GM23338 (cell line): ENCODE results near the gene HK2. TPM values are rescaled to one million over a fixed set of nuclear protein-coding genes. Genes with fewer than 3 reads are reported as not detected.

Experiments
- ATAC-seq: fragments of 200-7000 bp; cut with Tn5 transposase; 3 replicates; pipeline ENCODE4 v1.9.1; 2020
- DNase-seq: peaks from one replicate; pipeline ENCODE4 v3.0.0-alpha.2; 2015; ENCODE audit warnings: low spot score
- H2AFZ ChIP-seq: fragments of 200-600 bp; sonication (generic); 2 replicates; pipeline ENCODE4 v1.8.0; 2016; ENCODE audit warnings: antibody characterized with exemption, mild to moderate bottlenecking, moderate library complexity
- H3F3A ChIP-seq: fragments of 200-600 bp; sonication (generic); replicated peaks from 2 replicates; pipeline ENCODE4 v1.8.0; 2017; ENCODE audit warnings: antibody characterized with exemption, mixed run types, low read depth
- H3K27ac ChIP-seq: fragments of 200-600 bp; sonication (generic); 2 replicates; pipeline ENCODE4 v1.6.1; 2016; ENCODE audit warnings: low read depth
- H3K27me3 ChIP-seq: fragments of 200-600 bp; sonication (generic); 2 replicates; pipeline ENCODE4 v1.8.0; 2016; ENCODE audit warnings: mild to moderate bottlenecking, mixed run types, moderate library complexity; ENCODE audit not compliant: insufficient read depth
- H3K36me3 ChIP-seq: fragments of 200-600 bp; sonication (generic); 2 replicates; pipeline ENCODE4 v1.8.0; 2016; ENCODE audit warnings: mild to moderate bottlenecking; ENCODE audit not compliant: insufficient read depth
- H3K4me1 ChIP-seq: fragments of 200-600 bp; sonication (generic); 2 replicates; pipeline ENCODE4 v1.8.0; 2016; ENCODE audit warnings: mild to moderate bottlenecking, moderate library complexity; ENCODE audit not compliant: insufficient read depth
- H3K4me2 ChIP-seq: fragments of 200-600 bp; sonication (generic); 2 replicates; pipeline ENCODE4 v1.7.1; 2017; ENCODE audit warnings: mixed run types
- H3K4me3 ChIP-seq: fragments of 200-600 bp; sonication (generic); 2 replicates; pipeline ENCODE4 v1.6.1; 2016; ENCODE audit warnings: mixed run types
- H3K79me2 ChIP-seq: fragments of 200-600 bp; sonication (generic); replicated peaks from 2 replicates; pipeline ENCODE4 v1.8.0; 2017; ENCODE audit warnings: mild to moderate bottlenecking; ENCODE audit not compliant: insufficient read depth
- H3K9me2 ChIP-seq: fragments of 200-600 bp; sonication (generic); 2 replicates; pipeline ENCODE4 v1.8.0; 2017; ENCODE audit not compliant: insufficient read depth
- H4K20me1 ChIP-seq: fragments of 200-600 bp; sonication (generic); replicated peaks from 2 replicates; pipeline ENCODE4 v1.8.0; 2017; ENCODE audit warnings: mild to moderate bottlenecking; ENCODE audit not compliant: insufficient read depth
- H3K27ac Mint-ChIP-seq: 2 replicates; pipeline ENCODE4 v1.8.0; 2020; ENCODE audit warnings: inconsistent platforms, mild to moderate bottlenecking, moderate library complexity, mixed read lengths
- H3K27me3 Mint-ChIP-seq: 3 replicates; pipeline ENCODE4 v1.8.0; 2022; ENCODE audit warnings: low read depth, mild to moderate bottlenecking, moderate library complexity, mixed read lengths, inconsistent platforms; ENCODE audit not compliant: insufficient read depth, poor library complexity
- H3K36me3 Mint-ChIP-seq: 3 replicates; pipeline ENCODE4 v1.8.0; 2021; ENCODE audit warnings: low read depth, mild to moderate bottlenecking, inconsistent platforms, moderate library complexity, mixed read lengths
- H3K4me1 Mint-ChIP-seq: 3 replicates; pipeline ENCODE4 v1.8.0; 2020; ENCODE audit warnings: mild to moderate bottlenecking, inconsistent platforms, mixed read lengths
- H3K4me3 Mint-ChIP-seq: 3 replicates; pipeline ENCODE4 v1.8.0; 2021; ENCODE audit warnings: moderate library complexity, mild to moderate bottlenecking, inconsistent platforms, mixed read lengths
- H3K9me3 Mint-ChIP-seq: 3 replicates; pipeline ENCODE4 v1.8.0; 2020; ENCODE audit warnings: moderate library complexity, mild to moderate bottlenecking, inconsistent platforms, mixed read lengths
- CREB1 ChIP-seq: fragments of 250-450 bp; sonication (Bioruptor Pico); IDR thresholded peaks from 2 replicates; pipeline ENCODE4 v1.5.0; 2020; ENCODE audit warnings: low read depth, mild to moderate bottlenecking, moderate library complexity
- CTCF ChIP-seq, 2 experiments: fragments of 200-600 bp in 1 of 2; sonication (generic) in 1 of 2; conservative IDR thresholded peaks; 2 replicates each; pipeline versions ENCODE4 v1.5.1 to v1.6.1; 2016 to 2017; ENCODE audit warnings: antibody characterized with exemption in 2 of 2, low read depth in 2 of 2, mild to moderate bottlenecking in 2 of 2, moderate library complexity in 1 of 2
- EZH2 ChIP-seq: fragments of 200-600 bp; sonication (generic); IDR thresholded peaks from one replicate; pipeline ENCODE4 v1.8.0; 2017; ENCODE audit warnings: antibody characterized with exemption, mild to moderate bottlenecking, low read depth; ENCODE audit not compliant: unreplicated experiment
- NANOG ChIP-seq: IDR thresholded peaks from 2 replicates; pipeline ENCODE4 v1.6.1; 2016; ENCODE audit warnings: antibody characterized with exemption, borderline replicate concordance
- POLR2AphosphoS5 ChIP-seq: IDR thresholded peaks from 2 replicates; pipeline ENCODE4 v1.6.1; 2016; ENCODE audit warnings: antibody characterized with exemption, low read depth
- ZNF331 ChIP-seq: fragments of 250-450 bp; sonication (Bioruptor Pico); IDR thresholded peaks from 2 replicates; pipeline ENCODE4 v1.5.0; 2020; ENCODE audit warnings: low read depth, mild to moderate bottlenecking, moderate library complexity
- polyA plus RNA-seq: library from polyadenylated mRNA; unstranded; fragments of >200 nt; fragmentation: Nextera tagmentation; extraction: Ambion mirVana; gene quantifications from 2 replicates; pipeline ENCODE4 v1.2.1, GENCODE V29; 2016
- total RNA-seq: library from RNA; depleted of rRNA; stranded (reverse); fragments of >200 nt; shearing (Covaris generic); gene quantifications from 2 replicates; pipeline ENCODE4 v1.2.3, GENCODE V29; 2014
- TF ChIP-seq, protein P1 (sequence below): fragments of 250-450 bp; sonication (Bioruptor Pico); IDR thresholded peaks from 2 replicates; pipeline ENCODE4 v1.5.0; 2020; ENCODE audit warnings: mild to moderate bottlenecking, moderate library complexity

The HK2 gene
- total and polyA plus RNA-seq, 2 experiments from 2014 or later = 23.2 to 54.7 TPM

DNA sequence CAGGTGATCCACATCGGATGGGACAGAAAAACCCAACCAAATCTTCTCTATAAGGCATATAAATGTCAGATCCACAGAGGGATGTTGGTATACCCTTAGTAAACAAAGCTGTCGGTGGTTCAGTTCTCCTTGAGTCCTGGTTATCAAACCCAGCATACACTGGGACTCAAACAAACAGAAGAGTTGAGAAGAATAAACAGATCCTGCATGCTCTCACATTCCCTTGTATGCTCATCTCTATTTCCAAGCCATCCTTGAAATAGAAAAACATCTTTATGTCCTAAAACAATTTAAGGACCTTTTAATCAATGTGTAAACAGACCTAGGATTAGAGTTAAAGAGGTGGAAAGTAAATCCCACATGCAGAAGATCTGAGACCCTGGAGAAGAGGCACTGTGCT lies 19.8 kb upstream of the HK2 start (continued):
- TF ChIP-seq ZNF331 (no peak), CREB1 (CRISPR knock-in tag) (no peak), POLR2AphosphoS5 (no peak), CTCF (conservative IDR thresholded peaks at IDR 0.05; ENCODE audit: low read depth in 2 of 2) (no peak)

DNA sequence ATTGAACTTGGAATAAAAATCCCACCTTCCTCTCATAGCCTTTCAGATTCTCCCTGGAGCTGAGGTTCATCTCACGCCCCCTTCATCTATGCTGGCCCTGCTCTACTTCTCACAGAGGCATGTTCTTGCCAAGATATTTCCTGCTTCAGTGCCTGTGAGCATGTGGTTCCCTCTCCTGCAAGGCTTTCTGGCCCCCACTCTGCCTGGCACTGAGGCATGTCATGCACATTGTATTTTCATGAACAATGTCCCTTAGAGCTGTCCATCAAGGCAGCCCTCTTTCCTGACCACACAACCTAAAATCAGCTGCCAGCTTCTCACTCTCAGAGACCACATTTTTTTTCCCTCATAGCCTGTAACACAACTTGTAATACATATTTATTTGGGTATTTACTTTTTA lies 18.0 kb upstream of the HK2 start:
- peaks cover 4% of the 10 kb centered on the region for H3K4me1 Mint-ChIP-seq

More for the DNA sequence above, 18.0 kb upstream of the HK2 start:
- Mint-ChIP-seq H3K9me3 (no peaks in the 10 kb centered on the region), H3K27me3 (peaks cover 2% of the 10 kb centered on the region), H3K4me3 (no peak overlapping the region), H3K27ac (no peak overlapping the region), H3K36me3 (no peaks in the 10 kb centered on the region)
- Histone ChIP-seq H3K4me3 (no peak overlapping the region), H4K20me1 (no peaks in the 10 kb centered on the region), H3K36me3 (no peaks in the 10 kb centered on the region), H3K4me2 (no peak overlapping the region), H3K79me2 (no peaks in the 10 kb centered on the region), H3K4me1 (no peaks in the 10 kb centered on the region), H3K9me2 (no peaks in the 10 kb centered on the region), H3K27me3 (no peaks in the 10 kb centered on the region), H3F3A (no peaks in the 10 kb centered on the region), H3K27ac (no peak overlapping the region), H2AFZ (no peak overlapping the region)
- DNase-seq (no peak), ATAC-seq (no peak)
- no peak for TF ChIP-seq POLR2AphosphoS5
- TF ChIP-seq, protein P1, sequence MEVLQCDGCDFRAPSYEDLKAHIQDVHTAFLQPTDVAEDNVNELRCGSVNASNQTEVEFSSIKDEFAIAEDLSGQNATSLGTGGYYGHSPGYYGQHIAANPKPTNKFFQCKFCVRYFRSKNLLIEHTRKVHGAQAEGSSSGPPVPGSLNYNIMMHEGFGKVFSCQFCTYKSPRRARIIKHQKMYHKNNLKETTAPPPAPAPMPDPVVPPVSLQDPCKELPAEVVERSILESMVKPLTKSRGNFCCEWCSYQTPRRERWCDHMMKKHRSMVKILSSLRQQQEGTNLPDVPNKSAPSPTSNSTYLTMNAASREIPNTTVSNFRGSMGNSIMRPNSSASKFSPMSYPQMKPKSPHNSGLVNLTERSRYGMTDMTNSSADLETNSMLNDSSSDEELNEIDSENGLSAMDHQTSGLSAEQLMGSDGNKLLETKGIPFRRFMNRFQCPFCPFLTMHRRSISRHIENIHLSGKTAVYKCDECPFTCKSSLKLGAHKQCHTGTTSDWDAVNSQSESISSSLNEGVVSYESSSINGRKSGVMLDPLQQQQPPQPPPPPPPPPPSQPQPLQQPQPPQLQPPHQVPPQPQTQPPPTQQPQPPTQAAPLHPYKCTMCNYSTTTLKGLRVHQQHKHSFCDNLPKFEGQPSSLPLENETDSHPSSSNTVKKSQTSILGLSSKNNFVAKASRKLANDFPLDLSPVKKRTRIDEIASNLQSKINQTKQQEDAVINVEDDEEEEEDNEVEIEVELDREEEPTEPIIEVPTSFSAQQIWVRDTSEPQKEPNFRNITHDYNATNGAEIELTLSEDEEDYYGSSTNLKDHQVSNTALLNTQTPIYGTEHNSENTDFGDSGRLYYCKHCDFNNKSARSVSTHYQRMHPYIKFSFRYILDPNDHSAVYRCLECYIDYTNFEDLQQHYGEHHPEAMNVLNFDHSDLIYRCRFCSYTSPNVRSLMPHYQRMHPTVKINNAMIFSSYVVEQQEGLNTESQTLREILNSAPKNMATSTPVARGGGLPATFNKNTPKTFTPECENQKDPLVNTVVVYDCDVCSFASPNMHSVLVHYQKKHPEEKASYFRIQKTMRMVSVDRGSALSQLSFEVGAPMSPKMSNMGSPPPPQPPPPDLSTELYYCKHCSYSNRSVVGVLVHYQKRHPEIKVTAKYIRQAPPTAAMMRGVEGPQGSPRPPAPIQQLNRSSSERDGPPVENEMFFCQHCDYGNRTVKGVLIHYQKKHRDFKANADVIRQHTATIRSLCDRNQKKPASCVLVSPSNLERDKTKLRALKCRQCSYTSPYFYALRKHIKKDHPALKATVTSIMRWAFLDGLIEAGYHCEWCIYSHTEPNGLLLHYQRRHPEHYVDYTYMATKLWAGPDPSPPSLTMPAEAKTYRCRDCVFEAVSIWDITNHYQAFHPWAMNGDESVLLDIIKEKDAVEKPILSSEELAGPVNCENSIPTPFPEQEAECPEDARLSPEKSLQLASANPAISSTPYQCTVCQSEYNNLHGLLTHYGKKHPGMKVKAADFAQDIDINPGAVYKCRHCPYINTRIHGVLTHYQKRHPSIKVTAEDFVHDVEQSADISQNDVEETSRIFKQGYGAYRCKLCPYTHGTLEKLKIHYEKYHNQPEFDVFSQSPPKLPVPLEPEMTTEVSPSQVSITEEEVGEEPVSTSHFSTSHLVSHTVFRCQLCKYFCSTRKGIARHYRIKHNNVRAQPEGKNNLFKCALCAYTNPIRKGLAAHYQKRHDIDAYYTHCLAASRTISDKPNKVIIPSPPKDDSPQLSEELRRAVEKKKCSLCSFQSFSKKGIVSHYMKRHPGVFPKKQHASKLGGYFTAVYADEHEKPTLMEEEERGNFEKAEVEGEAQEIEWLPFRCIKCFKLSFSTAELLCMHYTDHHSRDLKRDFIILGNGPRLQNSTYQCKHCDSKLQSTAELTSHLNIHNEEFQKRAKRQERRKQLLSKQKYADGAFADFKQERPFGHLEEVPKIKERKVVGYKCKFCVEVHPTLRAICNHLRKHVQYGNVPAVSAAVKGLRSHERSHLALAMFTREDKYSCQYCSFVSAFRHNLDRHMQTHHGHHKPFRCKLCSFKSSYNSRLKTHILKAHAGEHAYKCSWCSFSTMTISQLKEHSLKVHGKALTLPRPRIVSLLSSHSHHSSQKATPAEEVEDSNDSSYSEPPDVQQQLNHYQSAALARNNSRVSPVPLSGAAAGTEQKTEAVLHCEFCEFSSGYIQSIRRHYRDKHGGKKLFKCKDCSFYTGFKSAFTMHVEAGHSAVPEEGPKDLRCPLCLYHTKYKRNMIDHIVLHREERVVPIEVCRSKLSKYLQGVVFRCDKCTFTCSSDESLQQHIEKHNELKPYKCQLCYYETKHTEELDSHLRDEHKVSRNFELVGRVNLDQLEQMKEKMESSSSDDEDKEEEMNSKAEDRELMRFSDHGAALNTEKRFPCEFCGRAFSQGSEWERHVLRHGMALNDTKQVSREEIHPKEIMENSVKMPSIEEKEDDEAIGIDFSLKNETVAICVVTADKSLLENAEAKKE = no peak
- TF ChIP-seq EZH2 = no peak
- no peak for TF ChIP-seq NANOG
